IMR-90 (cell line): Measurements from ENCODE around the gene NSD2.
A peak's percentile ranks its signal among the peaks of the same experiment; 100 is the strongest.

Experiments
- CHD1 ChIP-seq: IDR thresholded peaks from 2 replicates; pipeline ENCODE4 v1.6.1; 2012; ENCODE audit warnings: low read depth, low read length, improper control_type of control experiment
- MAZ ChIP-seq: IDR thresholded peaks from 2 replicates; pipeline ENCODE4 v1.6.1; 2012; ENCODE audit warnings: low read depth, mild to moderate bottlenecking, low read length, improper control_type of control experiment, moderate library complexity, borderline replicate concordance
- MXI1 ChIP-seq: IDR thresholded peaks from 2 replicates; pipeline ENCODE4 v1.6.1; 2012; ENCODE audit warnings: low read depth, mild to moderate bottlenecking, low read length, moderate library complexity, borderline replicate concordance
- RCOR1 ChIP-seq: IDR thresholded peaks from 2 replicates; pipeline ENCODE4 v1.6.1; 2012; ENCODE audit warnings: mild to moderate bottlenecking, low read length, improper control_type of control experiment; ENCODE audit not compliant: insufficient replicate concordance
- RFX5 ChIP-seq: IDR thresholded peaks from 2 replicates; pipeline ENCODE4 v1.8.0; 2012; ENCODE audit warnings: low read depth, mild to moderate bottlenecking, low read length, moderate library complexity
- SMC3 ChIP-seq: fragments of 150-350 bp; IDR thresholded peaks from 2 replicates; pipeline ENCODE4 v1.6.1; 2016; ENCODE audit warnings: low read depth, mild to moderate bottlenecking, antibody characterized with exemption, low read length, moderate library complexity
- TF ChIP-seq, protein P1 (sequence below): conservative IDR thresholded peaks from 2 replicates; pipeline ENCODE4 v1.5.1; 2012; ENCODE audit warnings: mild to moderate bottlenecking, low read depth, low read length, improper control_type of control experiment
- TF ChIP-seq, protein P2 (sequence below): fragments of 150-350 bp; IDR thresholded peaks from 2 replicates; pipeline ENCODE4 v1.6.1; 2016; ENCODE audit warnings: low read depth, mild to moderate bottlenecking, low read length, moderate library complexity, borderline replicate concordance

DNA sequence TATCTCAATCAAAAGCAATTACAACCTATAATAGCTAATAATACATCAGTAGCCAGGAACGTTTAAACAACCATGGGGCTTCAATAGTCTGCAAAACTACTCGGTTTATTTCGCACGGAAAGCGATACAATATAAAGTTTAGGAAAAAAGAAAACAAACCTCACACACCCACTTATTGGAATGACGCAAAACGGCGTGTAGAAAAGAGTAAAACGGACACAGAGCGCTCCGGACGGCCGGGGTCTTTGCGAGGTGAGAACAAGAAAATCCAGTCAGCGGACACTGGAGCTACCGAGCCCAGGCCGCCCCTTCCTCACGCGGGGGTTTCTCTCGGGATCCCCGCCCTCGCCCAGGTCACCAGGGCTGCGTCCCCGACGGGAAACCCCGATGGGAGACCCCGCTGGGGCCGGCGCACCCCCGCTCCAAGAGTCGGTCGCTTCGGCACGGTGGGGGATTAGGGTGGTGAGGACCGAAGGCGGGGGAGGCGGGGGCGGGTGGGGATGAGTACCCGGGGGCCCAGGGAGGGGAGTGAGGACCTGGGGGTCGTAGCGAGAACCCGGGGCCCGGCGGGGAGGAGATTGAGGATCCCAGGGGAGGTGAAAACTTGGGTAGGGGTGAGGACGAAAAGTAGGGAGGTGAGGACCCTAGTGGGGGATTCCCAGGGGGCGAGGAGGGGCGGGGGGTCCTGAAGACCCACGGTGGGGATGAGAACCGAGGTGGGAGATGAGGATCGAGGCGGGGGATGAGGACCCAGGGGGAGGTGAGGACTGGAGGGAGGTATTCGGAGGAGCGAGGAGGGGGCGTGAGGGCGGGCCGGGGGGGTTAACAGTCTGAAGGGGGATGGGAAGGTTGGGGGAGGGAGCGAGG, 136.8 kb downstream of the NSD2 start:
- no peak for TF ChIP-seq RFX5
- TF ChIP-seq, protein P1, sequence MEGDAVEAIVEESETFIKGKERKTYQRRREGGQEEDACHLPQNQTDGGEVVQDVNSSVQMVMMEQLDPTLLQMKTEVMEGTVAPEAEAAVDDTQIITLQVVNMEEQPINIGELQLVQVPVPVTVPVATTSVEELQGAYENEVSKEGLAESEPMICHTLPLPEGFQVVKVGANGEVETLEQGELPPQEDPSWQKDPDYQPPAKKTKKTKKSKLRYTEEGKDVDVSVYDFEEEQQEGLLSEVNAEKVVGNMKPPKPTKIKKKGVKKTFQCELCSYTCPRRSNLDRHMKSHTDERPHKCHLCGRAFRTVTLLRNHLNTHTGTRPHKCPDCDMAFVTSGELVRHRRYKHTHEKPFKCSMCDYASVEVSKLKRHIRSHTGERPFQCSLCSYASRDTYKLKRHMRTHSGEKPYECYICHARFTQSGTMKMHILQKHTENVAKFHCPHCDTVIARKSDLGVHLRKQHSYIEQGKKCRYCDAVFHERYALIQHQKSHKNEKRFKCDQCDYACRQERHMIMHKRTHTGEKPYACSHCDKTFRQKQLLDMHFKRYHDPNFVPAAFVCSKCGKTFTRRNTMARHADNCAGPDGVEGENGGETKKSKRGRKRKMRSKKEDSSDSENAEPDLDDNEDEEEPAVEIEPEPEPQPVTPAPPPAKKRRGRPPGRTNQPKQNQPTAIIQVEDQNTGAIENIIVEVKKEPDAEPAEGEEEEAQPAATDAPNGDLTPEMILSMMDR: no peak
- no peak for TF ChIP-seq MAZ
- peak; percentile 82 for TF ChIP-seq MXI1
- no peak for TF ChIP-seq CHD1
- TF ChIP-seq, protein P2, sequence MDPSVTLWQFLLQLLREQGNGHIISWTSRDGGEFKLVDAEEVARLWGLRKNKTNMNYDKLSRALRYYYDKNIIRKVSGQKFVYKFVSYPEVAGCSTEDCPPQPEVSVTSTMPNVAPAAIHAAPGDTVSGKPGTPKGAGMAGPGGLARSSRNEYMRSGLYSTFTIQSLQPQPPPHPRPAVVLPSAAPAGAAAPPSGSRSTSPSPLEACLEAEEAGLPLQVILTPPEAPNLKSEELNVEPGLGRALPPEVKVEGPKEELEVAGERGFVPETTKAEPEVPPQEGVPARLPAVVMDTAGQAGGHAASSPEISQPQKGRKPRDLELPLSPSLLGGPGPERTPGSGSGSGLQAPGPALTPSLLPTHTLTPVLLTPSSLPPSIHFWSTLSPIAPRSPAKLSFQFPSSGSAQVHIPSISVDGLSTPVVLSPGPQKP: no peak
- TF ChIP-seq SMC3: no peak
- TF ChIP-seq RCOR1: no peak
